GM12878 (cell line): ENCODE results near the gene PNMA6E. TPM values are rescaled to one million over a fixed set of nuclear protein-coding genes. Genes with fewer than 3 reads are reported as not detected.

Source experiments
- ATAC-seq: fragments of 200-7000 bp; cut with Tn5 transposase; 3 replicates; pipeline ENCODE4 v1.9.1; 2020; ENCODE audit warnings: mild to moderate bottlenecking, moderate library complexity
- BruUV-seq: library from RNA; stranded (reverse); fragments of 400-500 nt; replicated peaks from 2 replicates; lab custom pipeline; 2021; lab: Mats Ljungman, UMichigan
- CTCF ChIA-PET: fragments of 300-600 bp; sonication (Branson Sonifier 250); formaldehyde crosslinking; extraction: SDS; loops from one replicate; lab custom pipeline; 2021; ENCODE audit warnings: inconsistent platforms; lab: Yijun Ruan, JAX
- POLR2A ChIA-PET: fragments of 350-600 bp; formaldehyde crosslinking; extraction: SDS; loops from one replicate; lab custom pipeline; 2021; ENCODE audit warnings: inconsistent platforms; lab: Charles Lee
- RAD21 ChIA-PET: fragments of 300-600 bp; sonication (Branson Sonifier 250); formaldehyde crosslinking; loops from one replicate; lab custom pipeline; 2023; ENCODE audit warnings: antibody characterized with exemption; ENCODE audit not compliant: unreplicated experiment; lab: Charles Lee
- SMC1A ChIA-PET: fragments of 300-600 bp; sonication (Branson Sonifier 250); formaldehyde crosslinking; loops from one replicate; lab custom pipeline; 2023; ENCODE audit not compliant: unreplicated experiment, uncharacterized antibody; lab: Charles Lee
- DNase-seq: peaks from one replicate; pipeline ENCODE4 v3.0.0-alpha.2; 2011; ENCODE audit warnings: low read depth, low spot score
- FAIRE-seq: peaks from 3 replicates; lab custom pipeline; 2011; peaks lifted over from hg19 to GRCh38; lab: Jason Lieb, UNC
- H2AFZ ChIP-seq: 2 replicates; pipeline ENCODE4 v1.6.0; 2011; ENCODE audit warnings: low read depth, low read length, control low read depth; ENCODE audit not compliant: control insufficient read depth
- H3K27ac ChIP-seq: 2 replicates; pipeline ENCODE4 v1.5.1; 2011; ENCODE audit warnings: control low read depth; ENCODE audit not compliant: control insufficient read depth, insufficient read depth
- H3K27me3 ChIP-seq, 2 experiments: replicated peaks in 1 of 2; 2 replicates each; pipeline versions ENCODE4 v1.6.0 to v1.6.1; 2011; ENCODE audit warnings: low read length in 1 of 2; ENCODE audit not compliant: control insufficient read depth in 2 of 2, insufficient read depth in 2 of 2
- H3K36me3 ChIP-seq, 2 experiments: 2 replicates each; pipeline ENCODE4 v1.5.1; 2011; ENCODE audit warnings: low read length in 1 of 2; ENCODE audit not compliant: control insufficient read depth in 2 of 2, insufficient read depth in 2 of 2
- H3K4me1 ChIP-seq: 2 replicates; pipeline ENCODE4 v1.6.1; 2011; ENCODE audit warnings: mild to moderate bottlenecking, low read length, moderate library complexity, mixed read lengths; ENCODE audit not compliant: control insufficient read depth, insufficient read depth
- H3K4me2 ChIP-seq: 2 replicates; pipeline ENCODE4 v1.6.0; 2011; ENCODE audit warnings: control low read depth; ENCODE audit not compliant: control insufficient read depth, insufficient read depth
- H3K4me3 ChIP-seq: fragments of 200-600 bp; sonication (generic); 2 replicates; pipeline ENCODE4 v1.5.1; 2016
- H3K79me2 ChIP-seq: 2 replicates; pipeline ENCODE4 v1.6.0; 2011; ENCODE audit warnings: low read length; ENCODE audit not compliant: control insufficient read depth, insufficient read depth
- H3K9ac ChIP-seq: 2 replicates; pipeline ENCODE4 v1.8.0; 2011; ENCODE audit warnings: low read length, control low read depth, mixed read lengths; ENCODE audit not compliant: control insufficient read depth, insufficient read depth
- H3K9me3 ChIP-seq: replicated peaks from 3 replicates; pipeline ENCODE4 v1.5.1; 2011; ENCODE audit warnings: mild to moderate bottlenecking, low read length; ENCODE audit not compliant: control insufficient read depth, insufficient read depth
- H4K20me1 ChIP-seq: 2 replicates; pipeline ENCODE4 v1.6.0; 2011; ENCODE audit not compliant: control insufficient read depth, insufficient read depth
- CBFB ChIP-seq: IDR thresholded peaks from 2 replicates; pipeline ENCODE4 v1.6.1; 2016; ENCODE audit warnings: antibody characterized with exemption, low read depth
- HDAC6 ChIP-seq: fragments of 200-600 bp; sonication (generic); IDR thresholded peaks from one replicate; pipeline ENCODE4 v1.8.0; 2017; ENCODE audit warnings: antibody characterized with exemption; ENCODE audit not compliant: unreplicated experiment
- JUND ChIP-seq: IDR thresholded peaks from 2 replicates; pipeline ENCODE4 v1.6.1; 2012; ENCODE audit warnings: low read depth, mild to moderate bottlenecking, low read length, improper control_type of control experiment, moderate library complexity
- MEF2A ChIP-seq: IDR thresholded peaks from 2 replicates; pipeline ENCODE4 v1.6.1; 2011; ENCODE audit warnings: low read depth, mild to moderate bottlenecking, low read length, moderate library complexity; ENCODE audit not compliant: insufficient read depth
- MEF2B ChIP-seq: fragments of 450-650 bp; IDR thresholded peaks from 2 replicates; pipeline ENCODE4 v1.6.1; 2018; ENCODE audit warnings: mild to moderate bottlenecking, moderate library complexity; ENCODE audit not compliant: partially characterized antibody, poor library complexity, severe bottlenecking
- MXI1 ChIP-seq: fragments of 150-350 bp; IDR thresholded peaks from 2 replicates; pipeline ENCODE4 v1.6.1; 2011; ENCODE audit warnings: low read depth, mild to moderate bottlenecking, inconsistent platforms, low read length, improper control_type of control experiment
- MYB ChIP-seq: fragments of 150-350 bp; IDR thresholded peaks from 2 replicates; pipeline ENCODE4 v1.6.1; 2014; ENCODE audit warnings: mild to moderate bottlenecking, low read depth, low read length, borderline replicate concordance
- SIX5 ChIP-seq: IDR thresholded peaks from 2 replicates; pipeline ENCODE4 v1.6.1; 2011; ENCODE audit warnings: mild to moderate bottlenecking, low read depth, low read length, moderate library complexity; ENCODE audit not compliant: severe bottlenecking
- SREBF1 ChIP-seq: IDR thresholded peaks from 2 replicates; pipeline ENCODE4 v1.6.1; 2012; ENCODE audit warnings: mild to moderate bottlenecking, low read length
- SRF ChIP-seq, 2 experiments: IDR thresholded peaks; 2 replicates each; pipeline ENCODE4 v1.6.1; 2011; ENCODE audit warnings: low read depth in 2 of 2, low read length in 2 of 2, mild to moderate bottlenecking in 1 of 2, moderate library complexity in 1 of 2
- STAT3 ChIP-seq: IDR thresholded peaks from 2 replicates; pipeline ENCODE4 v1.6.1; 2011; ENCODE audit warnings: low read depth, low read length, improper control_type of control experiment
- TAF1 ChIP-seq: IDR thresholded peaks from 2 replicates; pipeline ENCODE4 v1.6.1; 2011; ENCODE audit warnings: mild to moderate bottlenecking, low read depth, low read length, borderline replicate concordance
- TCF7 ChIP-seq: IDR thresholded peaks from 2 replicates; pipeline ENCODE4 v1.6.1; 2014; ENCODE audit warnings: antibody characterized with exemption, borderline replicate concordance
- USF2 ChIP-seq: IDR thresholded peaks from 2 replicates; pipeline ENCODE4 v1.6.1; 2011; ENCODE audit warnings: low read depth, low read length, improper control_type of control experiment, borderline replicate concordance
- WRNIP1 ChIP-seq: IDR thresholded peaks from 2 replicates; pipeline ENCODE4 v1.6.1; 2011; ENCODE audit warnings: low read depth, low read length, improper control_type of control experiment, borderline replicate concordance
- ZSCAN29 ChIP-seq: fragments of 450-650 bp; IDR thresholded peaks from 2 replicates; pipeline ENCODE4 v1.6.1; 2017; ENCODE audit warnings: mild to moderate bottlenecking, moderate library complexity
- WGBS: methylation state at CpG from one replicate; pipeline ENCODE4 v1.1.6; 2016; ENCODE audit warnings: low lambda C conversion rate; ENCODE audit not compliant: insufficient replicate concordance, insufficient coverage; ENCODE audit errors: missing lambda C conversion rate; 5-methylcytosine and 5-hydroxymethylcytosine counted together
- in situ Hi-C: fragments of 300-500 bp; cut with MboI; formaldehyde crosslinking; loops from 9 replicates; pipeline ENCODE4 v1.14.3; 2018; ENCODE audit warnings: mixed read lengths
- intact Hi-C: fragments of 100-400 bp; cut with micrococcal nuclease; formaldehyde crosslinking; loops from one replicate; pipeline ENCODE4 v1.14.2; 2022; ENCODE audit not compliant: unreplicated experiment
- polyA plus RNA-seq, 11 experiments: library from polyadenylated mRNA; depleted of rRNA in 4 of 11; unstranded in 6 of 11; stranded (reverse) in 5 of 11; fragments of >200 nt; fragmentation: Nextera tagmentation in 4 of 11; fragmentation: Illumina TruSeq in 1 of 11; extraction: Ambion mirVana in 4 of 11; extraction: Trizol in 1 of 11; gene quantifications; 1 replicate in 1 of 11; 2 replicates in 10 of 11; pipeline versions ENCODE4 v1.2.1 to v1.2.3, GENCODE V29; 2011 to 2016; ENCODE audit warnings: inconsistent platforms in 2 of 11, missing spikeins in 2 of 11, low read depth in 1 of 11
- total RNA-seq, 4 experiments: library from RNA; depleted of rRNA in 3 of 4; stranded (reverse); fragments of >200 nt in 3 of 4; fragmentation: Illumina TruSeq in 1 of 4; extraction: Trizol in 1 of 4; gene quantifications; 2 replicates each; pipeline versions ENCODE4 v1.2.1 to v1.2.3, GENCODE V29; 2013 to 2021
- TF ChIP-seq, protein P1 (sequence below): fragments of 450-650 bp; formaldehyde crosslinking; IDR thresholded peaks from 2 replicates; pipeline ENCODE4 v1.5.0; 2022; ENCODE audit warnings: mild to moderate bottlenecking, missing genetic modification characterization

PNMA6E gene
- total and polyA plus RNA-seq, 10 of the 15 experiments (the other 5 are each of a cell fraction or from before 2014, with no cell fraction given), result not detected

GRCh38 chrX:153435845-153436244 is 34.7 kb upstream of the PNMA6E start (continued):
- TF ChIP-seq MYB (no peak), USF2 (no peak), CBFB (no peak), WRNIP1 (no peak)

DNA sequence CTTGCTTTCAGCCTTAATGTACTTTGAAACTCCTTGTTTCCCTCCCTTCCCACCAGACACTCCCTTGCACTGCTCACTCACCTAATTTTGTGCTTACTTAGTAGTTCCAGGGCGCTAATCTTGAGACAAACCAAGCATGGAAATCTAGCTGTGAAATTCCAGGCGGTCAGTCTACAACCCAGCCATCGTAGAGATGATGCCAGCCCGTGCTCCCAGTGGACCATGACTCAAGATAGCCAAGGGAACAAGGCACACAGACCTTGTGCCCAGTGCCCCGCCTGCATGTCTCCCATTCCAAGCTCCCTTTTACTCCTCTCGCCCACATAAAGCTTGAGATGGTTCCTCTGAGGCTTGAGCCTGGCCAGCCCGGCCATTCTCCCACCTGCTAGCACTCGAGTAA is 33.7 kb upstream of the PNMA6E start:
- TF ChIP-seq SRF (IDR thresholded peaks at IDR 0.05; ENCODE audit: low read depth in 2 of 2, low read length in 2 of 2) (no peak), MEF2A (no peak), SREBF1 (no peak), JUND (no peak), STAT3 (no peak), ZSCAN29 (no peak), MXI1 (no peak), SIX5 (no peak), TCF7 (no peak), TAF1 (no peak), HDAC6 (no peak), MEF2B (no peak)
- TF ChIP-seq, protein P1, sequence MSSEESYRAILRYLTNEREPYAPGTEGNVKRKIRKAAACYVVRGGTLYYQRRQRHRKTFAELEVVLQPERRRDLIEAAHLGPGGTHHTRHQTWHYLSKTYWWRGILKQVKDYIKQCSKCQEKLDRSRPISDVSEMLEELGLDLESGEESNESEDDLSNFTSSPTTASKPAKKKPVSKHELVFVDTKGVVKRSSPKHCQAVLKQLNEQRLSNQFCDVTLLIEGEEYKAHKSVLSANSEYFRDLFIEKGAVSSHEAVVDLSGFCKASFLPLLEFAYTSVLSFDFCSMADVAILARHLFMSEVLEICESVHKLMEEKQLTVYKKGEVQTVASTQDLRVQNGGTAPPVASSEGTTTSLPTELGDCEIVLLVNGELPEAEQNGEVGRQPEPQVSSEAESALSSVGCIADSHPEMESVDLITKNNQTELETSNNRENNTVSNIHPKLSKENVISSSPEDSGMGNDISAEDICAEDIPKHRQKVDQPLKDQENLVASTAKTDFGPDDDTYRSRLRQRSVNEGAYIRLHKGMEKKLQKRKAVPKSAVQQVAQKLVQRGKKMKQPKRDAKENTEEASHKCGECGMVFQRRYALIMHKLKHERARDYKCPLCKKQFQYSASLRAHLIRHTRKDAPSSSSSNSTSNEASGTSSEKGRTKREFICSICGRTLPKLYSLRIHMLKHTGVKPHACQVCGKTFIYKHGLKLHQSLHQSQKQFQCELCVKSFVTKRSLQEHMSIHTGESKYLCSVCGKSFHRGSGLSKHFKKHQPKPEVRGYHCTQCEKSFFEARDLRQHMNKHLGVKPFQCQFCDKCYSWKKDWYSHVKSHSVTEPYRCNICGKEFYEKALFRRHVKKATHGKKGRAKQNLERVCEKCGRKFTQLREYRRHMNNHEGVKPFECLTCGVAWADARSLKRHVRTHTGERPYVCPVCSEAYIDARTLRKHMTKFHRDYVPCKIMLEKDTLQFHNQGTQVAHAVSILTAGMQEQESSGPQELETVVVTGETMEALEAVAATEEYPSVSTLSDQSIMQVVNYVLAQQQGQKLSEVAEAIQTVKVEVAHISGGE (CRISPR knock-in tag), result no peak
- no peaks in the 10 kb centered on the region for H3K27me3 ChIP-seq
- SMC1A ChIA-PET, result no interaction called here
- H3K36me3 ChIP-seq, result no peaks in the 10 kb centered on the region
- no peaks in the 10 kb centered on the region for H4K20me1 ChIP-seq
- RAD21 ChIA-PET, result no interaction called here
- intact Hi-C loops, result no loop called here
- ATAC-seq (no peak), FAIRE-seq (no peak), DNase-seq (no peak)
- no peak overlapping the region for H3K27ac ChIP-seq
- CTCF ChIA-PET, result no interaction called here
- H3K4me1 ChIP-seq, result no peaks in the 10 kb centered on the region
- H3K4me2 ChIP-seq, result no peak overlapping the region
- in situ Hi-C loops, result no loop called here
- H3K9me3 ChIP-seq, result no peaks in the 10 kb centered on the region; the same call in 2 of the 3 replicates
- no peaks in the 10 kb centered on the region for H3K79me2 ChIP-seq
- H3K9ac ChIP-seq, result no peak overlapping the region
- POLR2A ChIA-PET, result no interaction called here
- BruUV-seq, result no TSS peak
- 36% methylated on average over 8 of the region's 8 CpGs for WGBS
- no peak overlapping the region for H2AFZ ChIP-seq
- H3K4me3 ChIP-seq, result no peak overlapping the region
